ENCODE results near the gene GPC6. TPM values are rescaled to one million over a fixed set of nuclear protein-coding genes. Genes with fewer than 3 reads are reported as not detected.

GPC6 gene
- total RNA-seq, 1 donor from 2014 or later = not detected

DNA sequence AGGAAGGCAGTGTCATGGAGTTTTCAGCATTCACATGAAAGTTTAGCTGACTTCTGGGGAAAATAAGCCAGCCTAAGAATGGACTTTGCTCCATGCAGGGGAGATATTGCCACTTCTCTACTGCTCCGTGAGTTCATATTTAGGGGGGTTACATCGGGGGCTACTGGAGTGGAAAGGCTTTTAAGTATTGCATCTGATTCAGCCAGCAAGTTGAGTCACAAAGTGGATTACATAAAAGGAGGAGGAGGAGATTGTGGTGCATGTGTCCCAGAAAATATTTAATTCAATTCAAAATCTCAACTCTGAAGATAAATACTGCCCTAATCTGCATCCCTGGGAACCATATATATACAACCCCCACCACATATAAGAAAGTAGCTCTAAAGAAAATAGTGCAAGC is 635.7 kb downstream of the GPC6 start:
- Mint-ChIP-seq H3K4me1 (ENCODE audit: low read depth) (no peaks in the 10 kb centered on the region), H3K27ac (no peak overlapping the region), H3K36me3 (ENCODE audit: low read depth) (no peaks in the 10 kb centered on the region), H3K4me3 (no peak overlapping the region), H3K9me3 (no peaks in the 10 kb centered on the region), H3K27me3 (ENCODE audit: insufficient read depth) (peaks cover 4% of the 10 kb centered on the region)
- DNase-seq (ENCODE audit: low spot score) = no peak
- intact Hi-C loops (cut with micrococcal nuclease) = no loop called here

DNA sequence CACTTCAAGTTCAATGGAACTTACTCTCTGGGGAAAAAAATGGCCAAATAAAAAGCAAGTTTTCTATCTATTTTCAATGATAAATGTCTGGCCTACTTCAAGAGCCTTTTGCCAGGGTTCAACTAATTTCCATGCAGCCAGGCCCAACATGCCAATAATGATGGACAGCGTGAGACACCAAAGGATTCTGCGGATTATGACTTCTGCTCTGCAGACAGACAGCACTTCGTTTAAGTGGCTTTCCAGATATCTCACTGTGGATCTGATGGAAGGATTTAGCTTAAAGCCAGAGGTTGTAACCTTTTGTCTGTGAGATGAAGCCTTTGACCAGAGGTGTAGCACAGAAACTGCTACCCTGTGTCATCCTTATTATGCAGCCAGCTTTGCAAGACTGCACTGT is 638.6 kb downstream of the GPC6 start:
- no peak for DNase-seq (ENCODE audit: low spot score)
- Mint-ChIP-seq H3K4me1 (ENCODE audit: low read depth) (no peaks in the 10 kb centered on the region), H3K4me3 (no peak overlapping the region), H3K36me3 (ENCODE audit: low read depth) (no peaks in the 10 kb centered on the region), H3K27ac (no peak overlapping the region), H3K27me3 (ENCODE audit: insufficient read depth) (peaks cover 4% of the 10 kb centered on the region), H3K9me3 (no peaks in the 10 kb centered on the region)
- intact Hi-C loops (cut with micrococcal nuclease) = no loop called here

DNA sequence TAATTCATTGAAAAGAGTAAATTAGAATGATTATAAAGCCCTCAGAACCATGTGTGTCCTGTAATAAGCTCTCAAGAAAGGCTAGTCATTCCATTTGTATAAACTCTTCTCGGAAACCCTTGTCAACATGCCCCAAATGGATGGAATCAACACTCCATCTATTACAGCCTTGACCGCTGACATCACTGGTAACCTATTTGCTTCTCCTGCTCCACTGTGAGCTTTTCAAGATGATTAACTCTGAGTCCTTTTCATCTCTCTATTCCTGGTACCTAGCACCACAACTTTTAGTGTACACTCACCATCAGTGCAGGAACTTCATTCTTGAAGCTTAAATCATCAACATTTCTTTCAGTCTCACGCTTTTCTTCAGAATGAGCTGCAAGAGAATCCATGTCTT is 640.9 kb downstream of the GPC6 start:
- Mint-ChIP-seq H3K36me3 (ENCODE audit: low read depth) (no peaks in the 10 kb centered on the region), H3K9me3 (no peaks in the 10 kb centered on the region), H3K27me3 (ENCODE audit: insufficient read depth) (peaks cover 4% of the 10 kb centered on the region), H3K4me1 (ENCODE audit: low read depth) (no peaks in the 10 kb centered on the region), H3K27ac (no peak overlapping the region), H3K4me3 (no peak overlapping the region)
- no peak for DNase-seq (ENCODE audit: low spot score)
- intact Hi-C loops (cut with micrococcal nuclease) = no loop called here

DNA sequence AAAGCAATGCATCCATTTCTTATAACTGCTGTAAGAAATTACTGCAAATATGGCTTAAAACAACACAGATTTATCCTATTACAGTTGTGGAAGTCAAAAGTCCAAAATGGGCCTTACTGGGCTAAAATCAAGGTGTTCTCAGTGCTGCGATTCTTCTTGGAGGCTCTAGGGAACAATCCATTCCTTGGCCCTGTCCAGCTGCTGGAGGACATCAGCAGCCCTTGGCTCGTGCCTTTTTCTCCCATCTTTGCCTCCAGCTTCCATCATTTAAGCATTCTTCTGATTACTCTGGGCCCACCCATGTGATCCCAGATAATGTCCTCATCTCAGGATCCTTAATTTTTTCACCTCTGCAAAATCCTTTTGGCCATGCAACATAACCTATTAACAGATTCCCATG is 645.8 kb downstream of the GPC6 start:
- Mint-ChIP-seq H3K27me3 (ENCODE audit: insufficient read depth) (no peaks in the 10 kb centered on the region), H3K27ac (no peak overlapping the region), H3K4me3 (no peak overlapping the region), H3K9me3 (no peaks in the 10 kb centered on the region), H3K4me1 (ENCODE audit: low read depth) (no peaks in the 10 kb centered on the region), H3K36me3 (ENCODE audit: low read depth) (no peaks in the 10 kb centered on the region)
- DNase-seq (ENCODE audit: low spot score) = no peak
- intact Hi-C loops (cut with micrococcal nuclease) = no loop called here

DNA sequence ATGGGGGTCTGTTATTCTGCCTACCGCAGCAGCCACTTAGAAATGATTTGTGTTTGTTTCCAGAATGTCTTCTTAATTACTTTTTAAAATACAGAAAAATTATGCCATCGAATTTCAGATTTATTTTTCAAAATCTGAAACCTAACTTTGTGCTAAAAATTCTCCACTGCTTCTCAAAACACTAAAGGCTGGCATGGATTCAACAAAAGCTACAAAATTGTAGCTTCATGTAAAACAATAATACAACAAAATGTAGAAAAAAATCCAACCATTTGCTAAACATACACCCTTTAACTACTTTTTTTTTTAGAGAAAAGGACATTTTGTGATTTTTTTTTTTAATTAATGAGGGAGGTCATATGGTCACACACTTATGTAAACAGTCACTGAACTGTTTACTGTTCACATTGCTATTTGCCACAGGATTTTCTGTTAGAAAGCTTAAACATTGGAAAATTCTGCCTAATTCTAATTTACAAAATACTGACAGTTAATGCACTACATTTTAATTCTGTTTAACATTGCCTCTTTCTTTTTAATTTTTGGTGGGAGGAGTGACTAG is 646.3 kb downstream of the GPC6 start:
- H3K4me3 Mint-ChIP-seq = no peak overlapping the region
- H3K27me3 Mint-ChIP-seq (ENCODE audit: insufficient read depth) = no peaks in the 10 kb centered on the region
- intact Hi-C loops (cut with micrococcal nuclease) = no loop called here
- peaks cover 5% of the 10 kb centered on the region for H3K9me3 Mint-ChIP-seq
- H3K27ac Mint-ChIP-seq = no peak overlapping the region
- DNase-seq (ENCODE audit: low spot score) = no peak
- no peaks in the 10 kb centered on the region for H3K4me1 Mint-ChIP-seq (ENCODE audit: low read depth)
- H3K36me3 Mint-ChIP-seq (ENCODE audit: low read depth) = no peaks in the 10 kb centered on the region

DNA sequence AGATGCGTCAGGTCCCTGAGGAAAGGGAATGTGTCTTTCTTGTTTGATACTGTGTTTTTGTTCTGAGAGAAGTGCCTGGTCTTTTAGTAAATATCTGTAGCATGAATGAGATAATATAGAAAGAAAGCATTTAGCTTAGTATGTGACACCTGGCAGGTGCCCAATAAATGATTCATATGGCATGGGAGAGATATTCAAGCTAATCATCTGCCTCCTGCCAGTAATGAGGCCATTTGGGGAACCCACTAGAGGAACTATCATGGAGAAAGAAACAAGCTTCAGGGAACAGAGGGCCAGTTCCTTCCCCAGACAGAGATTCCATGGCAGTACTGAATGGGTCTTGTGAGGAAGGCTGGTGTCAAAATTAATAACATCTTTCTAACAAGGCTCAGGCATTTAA is 648.9 kb downstream of the GPC6 start:
- H3K27ac Mint-ChIP-seq = no peak overlapping the region
- intact Hi-C loops (cut with micrococcal nuclease) = no loop called here
- H3K9me3 Mint-ChIP-seq = peaks cover 9% of the 10 kb centered on the region
- no peak overlapping the region for H3K4me3 Mint-ChIP-seq
- DNase-seq (ENCODE audit: low spot score) = no peak
- H3K36me3 Mint-ChIP-seq (ENCODE audit: low read depth) = no peaks in the 10 kb centered on the region
- no peaks in the 10 kb centered on the region for H3K27me3 Mint-ChIP-seq (ENCODE audit: insufficient read depth)
- H3K4me1 Mint-ChIP-seq (ENCODE audit: low read depth) = no peaks in the 10 kb centered on the region

DNA sequence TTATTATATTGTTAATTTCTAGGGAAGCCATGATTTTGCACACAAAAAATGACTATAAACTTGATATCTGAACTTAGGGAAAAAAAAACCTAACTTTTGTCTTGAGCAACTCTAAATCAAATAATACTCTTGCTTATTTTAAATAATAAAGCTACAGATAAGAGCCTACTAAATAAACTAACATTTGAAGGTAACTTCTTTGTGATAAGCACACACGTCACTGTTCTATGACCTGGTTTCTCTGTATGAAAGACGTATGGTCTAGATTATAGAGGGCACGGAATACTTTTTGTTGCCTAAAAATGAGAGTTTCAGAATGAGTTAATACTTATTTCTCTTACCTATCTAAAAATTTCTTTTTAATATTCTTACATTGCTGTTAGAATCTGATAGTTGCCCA is 649.6 kb downstream of the GPC6 start:
- Mint-ChIP-seq H3K4me1 (ENCODE audit: low read depth) (no peaks in the 10 kb centered on the region), H3K27ac (no peak overlapping the region), H3K9me3 (peaks cover 9% of the 10 kb centered on the region), H3K4me3 (no peak overlapping the region), H3K27me3 (ENCODE audit: insufficient read depth) (no peaks in the 10 kb centered on the region), H3K36me3 (ENCODE audit: low read depth) (no peaks in the 10 kb centered on the region)
- no peak for DNase-seq (ENCODE audit: low spot score)
- intact Hi-C loops (cut with micrococcal nuclease) = no loop called here

DNA sequence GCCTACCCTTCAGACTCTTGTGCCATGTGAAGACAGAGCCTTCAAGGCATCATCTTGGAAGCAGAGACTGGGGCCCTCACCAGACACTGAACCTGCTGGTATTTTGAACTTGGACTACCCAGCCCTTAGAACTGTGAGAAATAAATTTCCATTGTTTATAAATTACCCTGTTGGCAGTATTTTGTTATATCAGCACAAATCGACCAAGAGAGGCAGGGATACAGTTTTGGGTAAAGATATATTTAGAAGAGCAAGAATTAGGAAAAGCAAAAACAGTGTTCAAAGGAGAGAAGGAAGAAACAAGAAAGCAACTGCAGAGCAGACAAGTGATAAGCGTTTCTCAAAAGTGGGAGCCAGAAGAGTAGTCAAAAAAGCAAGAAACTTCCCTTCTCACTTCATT is 652.1 kb downstream of the GPC6 start:
- Mint-ChIP-seq H3K9me3 (peaks cover 9% of the 10 kb centered on the region), H3K27me3 (ENCODE audit: insufficient read depth) (no peaks in the 10 kb centered on the region), H3K27ac (no peak overlapping the region), H3K4me1 (ENCODE audit: low read depth) (no peaks in the 10 kb centered on the region), H3K36me3 (ENCODE audit: low read depth) (no peaks in the 10 kb centered on the region), H3K4me3 (no peak overlapping the region)
- intact Hi-C loops (cut with micrococcal nuclease) = no loop called here
- DNase-seq (ENCODE audit: low spot score) = no peak

DNA sequence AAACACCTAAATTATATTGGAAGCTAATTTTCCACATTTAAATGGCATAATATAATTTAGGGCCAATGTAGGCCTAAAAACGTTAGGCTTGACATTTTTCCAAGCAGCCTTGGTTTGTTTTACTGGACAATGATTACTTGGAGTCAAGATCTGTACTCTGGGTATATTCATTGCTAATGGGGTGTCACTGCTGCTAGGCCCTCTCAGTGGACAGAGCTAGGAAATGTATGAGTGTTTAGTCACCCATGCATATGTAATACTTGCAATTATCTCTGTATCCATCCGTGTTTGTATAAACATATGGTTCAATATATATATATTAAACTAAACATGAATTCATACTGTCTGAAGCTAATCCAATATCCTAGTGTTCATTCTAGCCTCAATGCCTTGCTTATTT is 654.8 kb downstream of the GPC6 start:
- Mint-ChIP-seq H3K27ac (no peak overlapping the region), H3K27me3 (ENCODE audit: insufficient read depth) (no peaks in the 10 kb centered on the region), H3K4me1 (ENCODE audit: low read depth) (no peaks in the 10 kb centered on the region), H3K36me3 (ENCODE audit: low read depth) (no peaks in the 10 kb centered on the region), H3K4me3 (no peak overlapping the region), H3K9me3 (peaks cover 9% of the 10 kb centered on the region)
- intact Hi-C loops (cut with micrococcal nuclease) = no loop called here
- no peak for DNase-seq (ENCODE audit: low spot score)

DNA sequence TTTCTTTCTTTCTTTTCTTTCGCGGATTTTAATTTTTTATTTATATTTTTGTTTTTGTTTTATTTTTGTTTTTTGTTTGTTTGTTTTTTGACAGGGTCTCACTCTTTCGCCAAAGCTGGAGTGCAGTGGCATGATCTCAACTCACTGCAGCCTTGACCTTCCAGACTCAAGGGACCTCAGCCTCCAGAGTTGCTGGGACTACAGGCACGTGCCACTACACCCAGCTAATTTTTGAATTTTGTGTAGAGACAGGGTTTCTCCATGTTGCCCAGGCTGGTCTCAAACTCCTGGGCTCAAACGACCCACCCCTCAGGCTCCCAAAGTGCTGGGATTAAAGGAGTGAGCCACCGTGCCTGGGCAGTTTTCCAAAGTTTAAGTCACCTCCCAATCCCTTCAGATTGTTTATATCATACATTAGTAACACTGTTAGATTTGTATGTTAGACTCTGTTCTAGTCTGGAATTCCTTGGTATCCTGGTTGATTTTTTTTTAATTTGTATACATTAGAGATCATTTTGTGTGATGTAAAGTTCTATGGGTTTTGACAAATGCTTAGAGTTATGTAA is 655.6 kb downstream of the GPC6 start:
- Mint-ChIP-seq H3K4me1 (ENCODE audit: low read depth) (no peaks in the 10 kb centered on the region), H3K4me3 (no peak overlapping the region), H3K27me3 (ENCODE audit: insufficient read depth) (no peaks in the 10 kb centered on the region), H3K27ac (no peak overlapping the region), H3K9me3 (peaks cover 9% of the 10 kb centered on the region), H3K36me3 (ENCODE audit: low read depth) (no peaks in the 10 kb centered on the region)
- intact Hi-C loops (cut with micrococcal nuclease) = no loop called here
- no peak for DNase-seq (ENCODE audit: low spot score)

DNA sequence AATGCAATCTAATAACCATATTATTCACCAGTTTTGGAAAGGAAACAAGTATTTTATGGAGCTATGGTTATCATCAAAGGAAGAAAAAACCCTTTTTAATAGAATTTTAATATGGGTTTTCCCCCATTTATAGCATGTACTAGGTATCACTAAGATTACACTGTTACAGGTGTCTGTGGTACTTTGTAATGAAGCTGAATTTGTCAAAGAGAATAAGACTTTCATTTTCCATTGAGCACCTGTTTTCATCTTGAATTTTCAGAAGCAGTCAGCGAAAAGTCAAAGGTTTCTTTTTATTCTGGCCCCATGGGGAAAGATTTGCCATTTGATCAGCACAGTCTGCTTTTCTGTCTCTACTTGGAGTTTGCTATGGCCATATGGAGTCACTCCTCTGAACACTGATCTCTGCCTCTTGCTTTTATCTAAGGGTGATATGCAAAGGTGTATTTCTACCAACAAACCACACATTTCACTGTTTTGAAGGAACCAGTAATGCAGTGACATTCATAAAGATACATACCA is 662.9 kb downstream of the GPC6 start:
- DNase-seq (ENCODE audit: low spot score) = no peak
- H3K27ac Mint-ChIP-seq = no peak overlapping the region
- H3K36me3 Mint-ChIP-seq (ENCODE audit: low read depth) = no peaks in the 10 kb centered on the region
- intact Hi-C loops (cut with micrococcal nuclease) = no loop called here
- no peaks in the 10 kb centered on the region for H3K9me3 Mint-ChIP-seq
- no peak overlapping the region for H3K4me3 Mint-ChIP-seq
- no peaks in the 10 kb centered on the region for H3K27me3 Mint-ChIP-seq (ENCODE audit: insufficient read depth)
- no peaks in the 10 kb centered on the region for H3K4me1 Mint-ChIP-seq (ENCODE audit: low read depth)

DNA sequence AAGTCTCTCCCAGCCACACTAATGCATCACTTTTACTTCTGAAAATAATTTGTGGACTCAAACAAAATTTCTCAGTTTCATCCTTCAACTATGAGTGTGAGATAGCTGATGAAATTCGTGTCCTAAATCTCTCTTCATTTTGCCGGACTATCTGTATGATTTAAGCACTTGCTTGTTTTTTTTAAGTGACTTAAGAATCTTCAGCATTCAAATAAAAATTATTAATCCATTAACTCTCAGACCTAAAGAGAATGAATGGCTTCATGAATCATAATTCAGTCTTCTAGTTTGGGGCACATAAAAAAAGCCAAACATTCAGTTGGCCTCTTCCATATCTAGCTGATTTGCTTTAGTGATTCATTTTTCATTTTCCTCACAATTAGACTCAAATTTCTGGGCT is 673.4 kb downstream of the GPC6 start:
- H3K4me1 Mint-ChIP-seq (ENCODE audit: low read depth) = no peaks in the 10 kb centered on the region
- intact Hi-C loops (cut with micrococcal nuclease) = no loop called here
- H3K27ac Mint-ChIP-seq = no peak overlapping the region
- no peak overlapping the region for H3K4me3 Mint-ChIP-seq
- H3K27me3 Mint-ChIP-seq (ENCODE audit: insufficient read depth) = peaks cover 2% of the 10 kb centered on the region
- no peaks in the 10 kb centered on the region for H3K36me3 Mint-ChIP-seq (ENCODE audit: low read depth)
- DNase-seq (ENCODE audit: low spot score) = no peak
- H3K9me3 Mint-ChIP-seq = no peaks in the 10 kb centered on the region

DNA sequence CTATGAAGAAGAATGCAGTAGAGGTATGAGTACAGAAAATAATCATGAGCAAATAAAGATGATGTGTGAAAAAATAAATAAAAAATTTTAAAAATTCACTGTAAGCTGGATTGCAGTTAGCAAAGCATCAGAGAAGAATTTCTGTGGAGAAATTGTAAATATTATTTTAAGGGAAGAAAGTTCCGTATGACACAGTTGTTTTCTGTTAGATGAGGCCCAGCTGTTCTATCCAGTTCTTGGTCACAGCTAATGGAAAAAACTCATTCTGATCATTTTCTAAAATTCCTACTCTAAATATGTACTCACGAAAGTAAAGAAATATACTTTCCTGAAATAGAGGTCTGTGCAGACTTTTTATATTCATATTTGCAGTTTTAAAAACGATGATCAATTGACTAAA is 674.1 kb downstream of the GPC6 start:
- Mint-ChIP-seq H3K27ac (no peak overlapping the region), H3K9me3 (no peaks in the 10 kb centered on the region), H3K27me3 (ENCODE audit: insufficient read depth) (peaks cover 3% of the 10 kb centered on the region), H3K4me3 (no peak overlapping the region), H3K36me3 (ENCODE audit: low read depth) (no peaks in the 10 kb centered on the region), H3K4me1 (ENCODE audit: low read depth) (no peaks in the 10 kb centered on the region)
- intact Hi-C loops (cut with micrococcal nuclease) = no loop called here
- no peak for DNase-seq (ENCODE audit: low spot score)

DNA sequence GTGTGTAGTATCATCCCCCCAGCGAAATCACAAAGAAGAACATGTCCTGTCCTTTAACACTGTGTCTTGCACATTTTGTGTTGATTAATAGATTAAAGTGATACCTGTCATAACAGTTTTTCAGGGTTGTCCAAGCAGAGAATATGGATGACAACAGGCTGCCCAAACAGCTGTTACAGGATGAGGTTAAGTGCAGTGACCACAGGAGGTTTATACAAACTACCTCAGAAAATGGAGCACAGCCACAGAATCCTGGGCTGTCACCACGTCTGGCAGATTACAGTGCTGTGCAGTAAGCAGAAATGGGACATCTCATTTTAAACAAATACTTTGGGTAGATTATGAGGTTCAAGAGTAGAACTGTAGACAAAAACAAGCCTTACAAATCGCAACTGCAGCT is 677.3 kb downstream of the GPC6 start:
- intact Hi-C loops (cut with micrococcal nuclease) = no loop called here
- Mint-ChIP-seq H3K36me3 (ENCODE audit: low read depth) (no peaks in the 10 kb centered on the region), H3K9me3 (no peaks in the 10 kb centered on the region), H3K4me3 (no peak overlapping the region), H3K27ac (no peak overlapping the region), H3K4me1 (ENCODE audit: low read depth) (no peaks in the 10 kb centered on the region), H3K27me3 (ENCODE audit: insufficient read depth) (peaks cover 3% of the 10 kb centered on the region)
- no peak for DNase-seq (ENCODE audit: low spot score)
